ENCODE measurements around the gene PHACTR1.
A peak's percentile ranks its signal among the peaks of the same experiment; 100 is the strongest.

PHACTR1 gene

GRCh38 chr6:12952318-12952717 is 235.8 kb downstream of the PHACTR1 start:
- 89 to 92% methylated on average over 4 of the region's 4 CpGs for WGBS, 2 experiments
- no peak overlapping the region for H3K27ac ChIP-seq (ENCODE audit: insufficient read depth, low read depth, low read length, poor library complexity, severe bottlenecking)
- H3K27me3 ChIP-seq (ENCODE audit: control insufficient read depth, insufficient read depth, low read length, poor library complexity, severe bottlenecking): peaks cover 26% of the 10 kb centered on the region
- H3K9me3 ChIP-seq (ENCODE audit: control insufficient read depth, low read length): no peaks in the 10 kb centered on the region
- no peak overlapping the region for H3K4me3 ChIP-seq (ENCODE audit: insufficient read depth, low read depth, low read length)
- no peaks in the 10 kb centered on the region for H3K36me3 ChIP-seq (ENCODE audit: control insufficient read depth, insufficient read depth, low read length)
- peaks cover 6% of the 10 kb centered on the region for H3K4me1 ChIP-seq (ENCODE audit: control insufficient read depth, insufficient read depth, low read length)

- Histone ChIP-seq H3K36me3 (ENCODE audit: control insufficient read depth, insufficient read depth, low read length) (no peaks in the 10 kb centered on the region), H3K27ac (ENCODE audit: insufficient read depth, low read depth, low read length, poor library complexity, severe bottlenecking) (no peak overlapping the region), H3K9me3 (ENCODE audit: control insufficient read depth, low read length) (no peaks in the 10 kb centered on the region), H3K4me3 (ENCODE audit: insufficient read depth, low read depth, low read length) (no peak overlapping the region), H3K27me3 (ENCODE audit: control insufficient read depth, insufficient read depth, low read length, poor library complexity, severe bottlenecking) (peaks cover 45% of the 10 kb centered on the region), H3K4me1 (ENCODE audit: control insufficient read depth, insufficient read depth, low read length) (peaks cover 19% of the 10 kb centered on the region)
- WGBS, 2 experiments: 13 to 18% methylated on average over 5 of the region's 5 CpGs
Observed at GRCh38 chr6:12955956-12956355, 239.4 kb downstream of the PHACTR1 start.

DNA sequence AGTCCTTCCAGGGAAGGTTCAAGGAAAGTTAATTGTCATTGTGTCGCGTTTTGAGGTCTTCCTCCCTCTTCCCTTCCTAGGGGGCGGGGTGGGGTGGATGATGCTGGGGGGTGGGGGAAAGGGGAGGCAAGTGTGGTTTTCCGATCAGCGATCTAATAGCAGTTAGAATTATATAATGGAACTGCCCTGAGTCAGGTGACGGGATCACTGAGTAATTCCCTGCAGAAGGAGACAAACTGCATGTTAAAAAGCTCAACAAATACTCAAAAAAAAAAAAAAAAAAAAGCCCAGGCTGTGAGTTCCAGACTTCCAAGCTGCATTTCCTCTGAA is 240.4 kb downstream of the PHACTR1 start:
- H3K9me3 ChIP-seq (ENCODE audit: control insufficient read depth, low read length): no peaks in the 10 kb centered on the region
- H3K36me3 ChIP-seq (ENCODE audit: control insufficient read depth, insufficient read depth, low read length): no peaks in the 10 kb centered on the region
- no peak overlapping the region for H3K27ac ChIP-seq (ENCODE audit: insufficient read depth, low read depth, low read length, poor library complexity, severe bottlenecking)
- peak overlapping the region; percentile 16 for H3K4me3 ChIP-seq (ENCODE audit: insufficient read depth, low read depth, low read length)
- 2 to 3% methylated on average over 3 to 5 of the region's 6 CpGs for WGBS, 2 experiments
- H3K27me3 ChIP-seq (ENCODE audit: control insufficient read depth, insufficient read depth, low read length, poor library complexity, severe bottlenecking): peaks cover 45% of the 10 kb centered on the region
- peaks cover 19% of the 10 kb centered on the region for H3K4me1 ChIP-seq (ENCODE audit: control insufficient read depth, insufficient read depth, low read length)

DNA sequence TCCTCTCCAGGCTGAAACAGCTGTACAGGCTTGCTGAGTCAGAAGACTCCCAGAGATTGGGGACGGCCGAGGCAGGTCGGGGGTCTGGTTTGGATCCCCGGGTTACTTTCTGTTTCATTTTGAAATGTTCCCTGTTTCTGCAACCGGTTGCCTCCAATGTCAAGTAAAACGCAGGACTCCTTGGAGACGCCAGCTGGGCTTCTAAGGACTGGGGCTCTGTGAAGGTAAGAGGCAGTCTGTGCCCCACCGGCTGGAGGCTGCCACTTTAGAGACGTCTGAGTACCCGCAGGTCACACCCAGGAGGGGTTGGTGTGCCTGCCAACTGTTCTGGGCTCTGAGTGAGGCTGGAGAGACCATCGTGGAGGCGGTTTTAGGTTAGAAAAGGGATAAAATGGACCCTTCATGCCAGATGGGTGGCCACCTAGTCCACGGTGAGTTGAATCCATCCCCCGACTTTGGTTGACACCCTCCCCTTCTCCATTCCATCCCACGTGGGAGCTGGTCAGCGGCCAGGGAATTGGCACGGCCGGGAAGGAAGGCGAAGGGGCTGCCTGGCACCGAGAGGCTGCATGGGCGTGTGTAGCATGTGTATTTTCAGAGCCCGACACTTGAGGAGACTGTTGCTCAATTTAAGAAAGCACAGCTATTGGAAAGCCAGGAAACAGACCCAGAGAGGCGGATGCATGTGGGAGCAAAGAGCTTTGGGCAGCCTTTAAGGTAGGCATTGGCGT is 240.9 kb downstream of the PHACTR1 start:
- Histone ChIP-seq H3K4me3 (ENCODE audit: insufficient read depth, low read depth, low read length) (peak overlapping the region; percentile 16), H3K27me3 (ENCODE audit: control insufficient read depth, insufficient read depth, low read length, poor library complexity, severe bottlenecking) (peaks cover 45% of the 10 kb centered on the region), H3K9me3 (ENCODE audit: control insufficient read depth, low read length) (no peaks in the 10 kb centered on the region), H3K36me3 (ENCODE audit: control insufficient read depth, insufficient read depth, low read length) (no peaks in the 10 kb centered on the region), H3K4me1 (ENCODE audit: control insufficient read depth, insufficient read depth, low read length) (peaks cover 19% of the 10 kb centered on the region), H3K27ac (ENCODE audit: insufficient read depth, low read depth, low read length, poor library complexity, severe bottlenecking) (no peak overlapping the region)
- 2 to 3% methylated on average over 24 of the region's 24 CpGs for WGBS, 2 experiments

DNA sequence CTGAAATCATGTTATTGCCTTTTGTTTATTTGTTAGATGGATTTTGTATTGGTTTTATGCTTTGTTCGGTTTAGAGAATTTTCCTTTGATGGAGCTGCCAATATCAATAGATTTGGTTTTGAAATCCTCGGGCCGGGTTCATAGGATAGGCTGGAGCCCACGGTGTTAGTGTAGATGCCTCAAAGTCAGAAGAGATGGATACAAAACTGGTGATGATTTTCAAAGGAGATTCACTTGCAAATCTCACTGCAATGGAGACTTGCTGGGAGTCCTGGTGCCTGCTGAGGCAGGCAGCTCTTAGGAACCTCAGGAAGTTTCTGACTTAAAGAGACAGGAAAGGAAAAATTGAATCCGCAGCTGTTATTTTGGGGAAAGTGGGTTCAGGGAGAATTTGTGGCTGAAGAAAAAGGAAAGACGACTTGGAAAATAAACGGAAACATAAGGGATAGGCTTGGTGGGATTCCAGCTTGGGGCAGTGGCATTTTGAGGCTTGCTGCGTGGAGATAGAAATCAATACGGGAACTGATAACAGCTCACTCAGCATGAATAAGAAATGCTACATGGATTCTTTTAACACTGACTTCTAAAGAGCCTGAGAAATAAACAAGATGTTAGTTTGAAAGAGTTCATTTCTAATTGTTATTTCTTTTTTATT is 241.6 kb downstream of the PHACTR1 start:
- Histone ChIP-seq H3K27ac (ENCODE audit: insufficient read depth, low read depth, low read length, poor library complexity, severe bottlenecking) (no peak overlapping the region), H3K4me1 (ENCODE audit: control insufficient read depth, insufficient read depth, low read length) (peaks cover 19% of the 10 kb centered on the region), H3K9me3 (ENCODE audit: control insufficient read depth, low read length) (no peaks in the 10 kb centered on the region), H3K4me3 (ENCODE audit: insufficient read depth, low read depth, low read length) (peak overlapping the region; percentile 16), H3K36me3 (ENCODE audit: control insufficient read depth, insufficient read depth, low read length) (no peaks in the 10 kb centered on the region), H3K27me3 (ENCODE audit: control insufficient read depth, insufficient read depth, low read length, poor library complexity, severe bottlenecking) (peaks cover 45% of the 10 kb centered on the region)
- 3 to 6% methylated on average over 9 of the region's 9 CpGs for WGBS, 2 experiments

GRCh38 chr6:12961761-12962160 is 245.2 kb downstream of the PHACTR1 start:
- Histone ChIP-seq H3K9me3 (ENCODE audit: control insufficient read depth, low read length) (no peaks in the 10 kb centered on the region), H3K27ac (ENCODE audit: insufficient read depth, low read depth, low read length, poor library complexity, severe bottlenecking) (no peak overlapping the region), H3K4me3 (ENCODE audit: insufficient read depth, low read depth, low read length) (no peak overlapping the region), H3K4me1 (ENCODE audit: control insufficient read depth, insufficient read depth, low read length) (peaks cover 17% of the 10 kb centered on the region), H3K27me3 (ENCODE audit: control insufficient read depth, insufficient read depth, low read length, poor library complexity, severe bottlenecking) (peaks cover 25% of the 10 kb centered on the region), H3K36me3 (ENCODE audit: control insufficient read depth, insufficient read depth, low read length) (no peaks in the 10 kb centered on the region)
- WGBS, 2 experiments: 86 to 94% methylated on average over 3 to 4 of the region's 4 CpGs

DNA sequence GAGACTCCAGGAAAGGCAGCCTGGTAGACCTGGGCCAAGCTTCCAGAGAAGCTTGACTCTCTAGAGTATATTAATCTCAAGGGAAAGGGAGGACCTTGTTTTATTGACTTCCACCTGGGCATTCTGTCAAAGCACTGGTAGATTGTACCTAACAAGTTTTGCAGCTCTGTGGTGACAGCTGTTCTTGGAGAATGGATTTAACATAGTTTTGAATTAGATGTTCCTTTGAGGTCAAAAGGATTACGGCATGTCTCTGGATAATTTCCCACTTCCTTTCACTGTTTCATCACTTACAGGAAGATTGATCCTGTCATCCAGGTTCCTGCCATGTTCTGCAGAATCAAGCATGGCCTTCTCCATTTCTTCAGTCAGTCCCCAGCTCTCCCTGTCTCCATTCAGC is 246.0 kb downstream of the PHACTR1 start:
- Histone ChIP-seq H3K9me3 (ENCODE audit: control insufficient read depth, low read length) (no peaks in the 10 kb centered on the region), H3K36me3 (ENCODE audit: control insufficient read depth, insufficient read depth, low read length) (no peaks in the 10 kb centered on the region), H3K27me3 (ENCODE audit: control insufficient read depth, insufficient read depth, low read length, poor library complexity, severe bottlenecking) (peaks cover 17% of the 10 kb centered on the region), H3K27ac (ENCODE audit: insufficient read depth, low read depth, low read length, poor library complexity, severe bottlenecking) (no peak overlapping the region), H3K4me3 (ENCODE audit: insufficient read depth, low read depth, low read length) (no peak overlapping the region), H3K4me1 (ENCODE audit: control insufficient read depth, insufficient read depth, low read length) (peaks cover 11% of the 10 kb centered on the region)
- WGBS, 2 experiments: 94 to 96% methylated on average over 1 of the region's 1 CpG

- H3K4me3 ChIP-seq (ENCODE audit: insufficient read depth, low read depth, low read length): no peak overlapping the region
- WGBS, 2 experiments: 92 to 94% methylated on average over 5 of the region's 5 CpGs
- H3K4me1 ChIP-seq (ENCODE audit: control insufficient read depth, insufficient read depth, low read length): peaks cover 7% of the 10 kb centered on the region
- no peaks in the 10 kb centered on the region for H3K9me3 ChIP-seq (ENCODE audit: control insufficient read depth, low read length)
- peaks cover 13% of the 10 kb centered on the region for H3K27me3 ChIP-seq (ENCODE audit: control insufficient read depth, insufficient read depth, low read length, poor library complexity, severe bottlenecking)
- H3K36me3 ChIP-seq (ENCODE audit: control insufficient read depth, insufficient read depth, low read length): no peaks in the 10 kb centered on the region
- H3K27ac ChIP-seq (ENCODE audit: insufficient read depth, low read depth, low read length, poor library complexity, severe bottlenecking): no peak overlapping the region
Observed at GRCh38 chr6:12962987-12963386, 246.4 kb downstream of the PHACTR1 start.

GRCh38 chr6:12963567-12963966 is 247.0 kb downstream of the PHACTR1 start:
- H3K27ac ChIP-seq (ENCODE audit: insufficient read depth, low read depth, low read length, poor library complexity, severe bottlenecking): no peak overlapping the region
- H3K9me3 ChIP-seq (ENCODE audit: control insufficient read depth, low read length): no peaks in the 10 kb centered on the region
- H3K27me3 ChIP-seq (ENCODE audit: control insufficient read depth, insufficient read depth, low read length, poor library complexity, severe bottlenecking): peaks cover 7% of the 10 kb centered on the region
- peaks cover under 1% of the 10 kb centered on the region for H3K4me1 ChIP-seq (ENCODE audit: control insufficient read depth, insufficient read depth, low read length)
- H3K4me3 ChIP-seq (ENCODE audit: insufficient read depth, low read depth, low read length): no peak overlapping the region
- WGBS, 2 experiments: 79 to 83% methylated on average over 4 of the region's 4 CpGs
- H3K36me3 ChIP-seq (ENCODE audit: control insufficient read depth, insufficient read depth, low read length): no peaks in the 10 kb centered on the region

DNA sequence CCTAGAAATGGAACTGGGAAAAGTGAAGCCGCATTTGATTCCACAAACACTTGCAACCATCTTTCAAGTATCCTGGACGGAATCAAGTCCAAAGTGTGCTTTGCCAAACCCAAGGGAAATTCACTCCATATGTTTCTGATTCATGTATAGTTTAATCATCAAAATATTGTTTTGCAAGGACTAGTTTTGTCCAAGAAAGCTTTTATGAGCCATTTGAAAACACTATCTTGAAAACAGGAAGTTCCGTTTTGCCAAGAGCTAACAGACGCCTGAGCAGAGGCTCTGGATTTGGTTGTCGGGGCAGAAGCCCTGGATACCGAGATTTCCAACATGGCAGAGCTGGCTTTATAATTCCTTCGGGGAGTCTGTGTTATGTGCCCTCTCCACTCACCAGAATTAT is 251.1 kb downstream of the PHACTR1 start:
- no peaks in the 10 kb centered on the region for H3K27me3 ChIP-seq (ENCODE audit: control insufficient read depth, insufficient read depth, low read length, poor library complexity, severe bottlenecking)
- H3K4me1 ChIP-seq (ENCODE audit: control insufficient read depth, insufficient read depth, low read length): no peaks in the 10 kb centered on the region
- no peaks in the 10 kb centered on the region for H3K9me3 ChIP-seq (ENCODE audit: control insufficient read depth, low read length)
- H3K36me3 ChIP-seq (ENCODE audit: control insufficient read depth, insufficient read depth, low read length): no peaks in the 10 kb centered on the region
- no peak overlapping the region for H3K4me3 ChIP-seq (ENCODE audit: insufficient read depth, low read depth, low read length)
- no peak overlapping the region for H3K27ac ChIP-seq (ENCODE audit: insufficient read depth, low read depth, low read length, poor library complexity, severe bottlenecking)
- WGBS, 2 experiments: 94 to 98% methylated on average over 7 of the region's 7 CpGs
